Adrenal gland (tissue), 12 donors: ENCODE data around the gene PTCH2. TPM values are rescaled to one million over a fixed set of nuclear protein-coding genes. Genes with fewer than 3 reads are reported as not detected.
"Not testable (repeated sequence)": the region's sequence is repeated elsewhere in the genome, so short reads cannot be mapped to it uniquely, and the experiment has no call there.

Experiments
- DNase-seq, 7 donors: peaks; one replicate each; pipeline ENCODE4 v3.0.0-alpha.2; 2019 to 2020
- H3K27ac ChIP-seq, 5 donors: fragments of 200-600 bp; sonication (generic) in 4 of 5; 1 replicate in 3 of 5; 2 replicates in 2 of 5; pipeline versions ENCODE4 v1.5.1 to v1.8.0; 2016 to 2020; ENCODE audit warnings: mild to moderate bottlenecking in 1 of 5
- H3K27me3 ChIP-seq: fragments of 200-600 bp; 2 replicates; pipeline ENCODE4 v1.8.0; 2021
- H3K36me3 ChIP-seq, 2 donors: fragments of 200-600 bp; replicated peaks in 1 of 2; 1 replicate in 1 of 2; 2 replicates in 1 of 2; pipeline versions ENCODE4 v1.5.1 to v1.8.0; 2018 to 2022
- H3K4me1 ChIP-seq, 2 donors: fragments of 200-600 bp; replicated peaks in 1 of 2; 1 replicate in 1 of 2; 2 replicates in 1 of 2; pipeline versions ENCODE4 v1.5.1 to v1.8.0; 2018 to 2021
- H3K4me3 ChIP-seq, 4 donors: fragments of 200-600 bp; sonication (generic) in 3 of 4; one replicate each; pipeline ENCODE4 v1.5.1; 2016 to 2018
- H3K9me3 ChIP-seq, 3 donors: fragments of 200-600 bp; sonication (generic) in 1 of 3; replicated peaks in 1 of 3; 1 replicate in 2 of 3; 2 replicates in 1 of 3; pipeline versions ENCODE4 v1.5.1 to v1.8.0; 2016 to 2021
- CTCF ChIP-seq, 6 experiments: fragments of 450-650 bp in 4 of 6; fragments of 200-600 bp in 2 of 6; sonication (generic) in 1 of 6; IDR thresholded peaks; 1 replicate in 5 of 6; 2 replicates in 1 of 6; pipeline versions ENCODE4 v1.5.1 to v1.8.0; 2016 to 2021; ENCODE audit warnings: antibody characterized with exemption in 6 of 6, mild to moderate bottlenecking in 2 of 6, moderate library complexity in 1 of 6
- POLR2A ChIP-seq, 2 donors: fragments of 450-650 bp; IDR thresholded peaks; one replicate each; pipeline ENCODE4 v1.6.1; 2017; ENCODE audit warnings: antibody characterized with exemption in 2 of 2, mild to moderate bottlenecking in 2 of 2, moderate library complexity in 1 of 2
- WGBS, 4 donors: extraction: QIAGEN DNeasy Blood & Tissue Kit in 2 of 4; methylation state at CpG; one replicate each; pipeline versions ENCODE4 v1.1.5 to v1.1.7; 2013 to 2017; 5-methylcytosine and 5-hydroxymethylcytosine counted together
- intact Hi-C, 2 donors: fragments of 100-400 bp; cut with DNase I; formaldehyde crosslinking; loops; one replicate each; pipeline versions ENCODE4 v1.14.1 to v1.15.0; 2022 to 2023
- polyA plus RNA-seq, 3 donors: library from polyadenylated mRNA; stranded (reverse); fragments of 200-250 nt in 2 of 3; fragments of 350-450 nt in 1 of 3; fragmentation: Illumina TruSeq in 1 of 3; extraction: RNeasy Lipid Tissue Mini Kit (QIAGEN cat#74804) in 1 of 3; gene quantifications; one replicate each; pipeline ENCODE4 v1.2.3, GENCODE V29; 2013 to 2014
- total RNA-seq, 9 donors: library from RNA; depleted of rRNA in 4 of 9; stranded (reverse); fragments of >200 nt in 4 of 9; fragments of 120-200 nt in 1 of 9; fragmentation: NEBNext Ultra II Directional in 1 of 9; extraction: Animal tissue kit (Norgen Biotek cat#: 25700) in 1 of 9; gene quantifications; one replicate each; pipeline versions ENCODE4 v1.1.0 to v1.2.4, GENCODE V29; 2013 to 2023
- donor health status: healthy with polysubstance abuse.
- donor health status: Bipolar disorder and iron deficiency.
- donor health status: DM: yes; HTN: yes; CAD: no.
- donor health status: DM: no; HTN: no; CAD: no.
- donor health status: DM: no; HTN: no; CAD: no.
- donor health status: DM: yes; HTN: yes; CAD: no.

PTCH2 gene
- total and polyA plus RNA-seq, 12 donors, result 0.40 to 7.8 (median 1.8) TPM

GRCh38 chr1:44819608-44820327, 23.3 kb downstream of the PTCH2 start:
- no peaks in the 10 kb centered on the region for H3K27me3 ChIP-seq
- DNase-seq, result peak; percentile 74 to 95 (median 84)
- 0 to 2% (median 1%) methylated on average over 30 to 33 of the region's 33 CpGs for WGBS, 4 donors
- TF ChIP-seq CTCF (IDR thresholded peaks at IDR 0.05) (peak in 1 of 6 experiments; percentile 5), POLR2A (IDR thresholded peaks at IDR 0.05) (peak; percentile 92 to 98)
- H3K4me1 ChIP-seq, result peaks cover 8 to 17% of the 10 kb centered on the region in 2 donors
- intact Hi-C loops, result loop anchor here in 1 of 2 donors (2.0 kb wide), 1 partner anchor 19 kb away; the partner anchor contains the start of gene PLK3
- H3K27ac ChIP-seq, result peak overlapping the region; percentile 66 to 93 (median 83)
- peaks cover 0 to 5% of the 10 kb centered on the region in 2 donors for H3K36me3 ChIP-seq
- no peaks in the 10 kb centered on the region for H3K9me3 ChIP-seq
- H3K4me3 ChIP-seq, result peak overlapping the region in 2 of 4 donors; percentile 27 to 56

- Histone ChIP-seq H3K4me1 (peaks cover 8 to 18% of the 10 kb centered on the region in 2 donors), H3K4me3 (peak overlapping the region in 1 of 4 donors; percentile 56), H3K9me3 (no peaks in the 10 kb centered on the region), H3K36me3 (peaks cover 0 to 6% of the 10 kb centered on the region in 2 donors), H3K27me3 (no peaks in the 10 kb centered on the region), H3K27ac (peak overlapping the region; percentile 66 to 93 (median 83))
- 0 to 2% (median 1%) methylated on average over 13 of the region's 13 CpGs for WGBS, 4 donors
- intact Hi-C loops, result loop anchor here in 1 of 2 donors (2.0 kb wide), 1 partner anchor 18 kb away; the partner anchor contains the start of gene PLK3
- DNase-seq, result peak in 2 of 7 donors; percentile 19 to 58
- no peak for TF ChIP-seq POLR2A (IDR thresholded peaks at IDR 0.05)
These were observed 23.9 kb downstream of the PTCH2 start for GRCh38 chr1:44819196-44819607.

GRCh38 chr1:44817771-44818495, 25.1 kb downstream of the PTCH2 start:
- peak in 4 of 7 donors; percentile 8 to 52 (median 16) for DNase-seq
- 93 to 97% (median 94%) methylated on average over 11 of the region's 11 CpGs for WGBS, 4 donors
- Histone ChIP-seq H3K27me3 (no peaks in the 10 kb centered on the region), H3K9me3 (no peaks in the 10 kb centered on the region), H3K4me1 (peaks cover 8 to 29% of the 10 kb centered on the region in 2 donors), H3K36me3 (peaks cover 0 to 6% of the 10 kb centered on the region in 2 donors), H3K27ac (no peak overlapping the region), H3K4me3 (no peak overlapping the region)
- TF ChIP-seq CTCF (IDR thresholded peaks at IDR 0.05) (no peak), POLR2A (IDR thresholded peaks at IDR 0.05) (no peak)
- intact Hi-C loops, result loop anchor here in 1 of 2 donors (2.0 kb wide), 1 partner anchor 17 kb away; the partner anchor contains the start of gene PLK3

GRCh38 chr1:44817307-44817706, 25.7 kb downstream of the PTCH2 start:
- intact Hi-C loops, result no loop called here
- TF ChIP-seq POLR2A (IDR thresholded peaks at IDR 0.05) (no peak), CTCF (IDR thresholded peaks at IDR 0.05) (no peak)
- H3K27ac ChIP-seq, result no peak overlapping the region
- DNase-seq, result no peak
- 79 to 98% (median 90%) methylated on average over 2 of the region's 2 CpGs for WGBS, 4 donors
- H3K9me3 ChIP-seq, result no peaks in the 10 kb centered on the region
- no peaks in the 10 kb centered on the region for H3K27me3 ChIP-seq
- peaks cover 8 to 29% of the 10 kb centered on the region in 2 donors for H3K4me1 ChIP-seq
- H3K36me3 ChIP-seq, result peaks cover 0 to 6% of the 10 kb centered on the region in 2 donors
- no peak overlapping the region for H3K4me3 ChIP-seq

GRCh38 chr1:44815926-44816325, 27.1 kb downstream of the PTCH2 start:
- H3K27me3 ChIP-seq, intact Hi-C loops, H3K4me3 ChIP-seq, H3K9me3 ChIP-seq, H3K27ac ChIP-seq, H3K36me3 ChIP-seq: not testable (repeated sequence)
- H3K4me1 ChIP-seq, result peaks cover 21 to 39% of the 10 kb centered on the region in 2 donors
- peak in 2 of 7 donors; percentile 5 to 11 for DNase-seq
- 88 to 95% (median 91%) methylated on average over 9 of the region's 9 CpGs for WGBS, 4 donors
